Effector CD8-positive, alpha-beta T cell (primary cell): ENCODE results near the gene FNDC3B.
"Not testable (repeated sequence)": the region's sequence is repeated elsewhere in the genome, so short reads cannot be mapped to it uniquely, and the experiment has no call there.

ENCODE experiments used
- DNase-seq: peaks from one replicate; lab custom pipeline; 2025; lab: John Stamatoyannopoulos, UW
- total RNA-seq, 4 experiments: gene quantifications; one replicate each; lab custom pipeline; 2026; lab: John Stamatoyannopoulos, UW

FNDC3B gene
- total RNA-seq: 31.3 to 38.5 (median 34.8) reads per million in 4 experiments

- peak; percentile 81 for DNase-seq
These were observed at the start of gene FNDC3B for GRCh38 chr3:172039436-172040077. Gene FNDC3B, plus strand, starts transcription at chr3:172039578. Its CDS starts 72,902 bp downstream, at chr3:172112480.

GRCh38 chr3:171990239-171990638, 49.1 kb upstream of the FNDC3B start:
- DNase-seq: not testable (repeated sequence)

- DNase-seq: no peak
These were observed 48.2 kb upstream of the FNDC3B start for GRCh38 chr3:171991166-171991565.

GRCh38 chr3:171994646-171995428, 44.5 kb upstream of the FNDC3B start:
- no peak for DNase-seq

GRCh38 chr3:171995486-171995885, 43.9 kb upstream of the FNDC3B start:
- DNase-seq: no peak

GRCh38 chr3:171996178-171996817, 43.1 kb upstream of the FNDC3B start:
- no peak for DNase-seq

GRCh38 chr3:171998731-171999130, 40.6 kb upstream of the FNDC3B start:
- DNase-seq: not testable (repeated sequence)

GRCh38 chr3:172001616-172002015, 37.8 kb upstream of the FNDC3B start:
- not testable (repeated sequence) for DNase-seq

GRCh38 chr3:172002512-172003078, 36.8 kb upstream of the FNDC3B start:
- DNase-seq: no peak

GRCh38 chr3:172003146-172003545, 36.2 kb upstream of the FNDC3B start:
- DNase-seq: no peak

- DNase-seq: no peak
These were observed 32.4 kb upstream of the FNDC3B start for GRCh38 chr3:172007065-172007370.

GRCh38 chr3:172009803-172010202, 29.6 kb upstream of the FNDC3B start:
- no peak for DNase-seq

- no peak for DNase-seq
These were observed 26.6 kb upstream of the FNDC3B start for GRCh38 chr3:172012775-172013174.

GRCh38 chr3:172014145-172014544, 25.2 kb upstream of the FNDC3B start:
- no peak for DNase-seq

- DNase-seq: no peak
These were observed 21.0 kb upstream of the FNDC3B start for GRCh38 chr3:172018364-172018763.

- DNase-seq: no peak
These were observed 18.6 kb upstream of the FNDC3B start for GRCh38 chr3:172020763-172021162.

GRCh38 chr3:172021164-172021563, 18.2 kb upstream of the FNDC3B start:
- no peak for DNase-seq

- DNase-seq: no peak
These were observed 17.5 kb upstream of the FNDC3B start for GRCh38 chr3:172021859-172022258.

GRCh38 chr3:172023915-172024314, 15.5 kb upstream of the FNDC3B start:
- no peak for DNase-seq

- DNase-seq: no peak
These were observed 14.7 kb upstream of the FNDC3B start for GRCh38 chr3:172024679-172025078.

- no peak for DNase-seq
These were observed 9.8 kb upstream of the FNDC3B start for GRCh38 chr3:172029425-172030098.

- DNase-seq: no peak
These were observed 9.2 kb upstream of the FNDC3B start for GRCh38 chr3:172030181-172030580.
